HepG2 (cell line): ENCODE data around the gene DDX19B. TPM values are rescaled to one million over a fixed set of nuclear protein-coding genes. Genes with fewer than 3 reads are reported as not detected.

ENCODE experiments used
- BRD4 ChIP-seq: sonication (generic); formaldehyde crosslinking; IDR thresholded peaks from 2 replicates; pipeline ENCODE4 v1.4.0; 2020; ENCODE audit warnings: missing genetic modification reagents
- GABPA ChIP-seq, 2 experiments: IDR thresholded peaks; 2 replicates each; pipeline ENCODE4 v1.6.1; 2011 to 2016; ENCODE audit warnings: low read depth in 2 of 2, low read length in 1 of 2, missing biosample characterization in 1 of 2, missing genetic modification characterization in 1 of 2
- HOXD1 ChIP-seq: sonication (generic); formaldehyde crosslinking; IDR thresholded peaks from 2 replicates; pipeline ENCODE4 v1.5.0; 2020; ENCODE audit warnings: missing genetic modification reagents
- KDM5A ChIP-seq: fragments of 200-600 bp; sonication (generic); IDR thresholded peaks from 2 replicates; pipeline ENCODE4 v1.7.0; 2018; ENCODE audit warnings: antibody characterized with exemption, mild to moderate bottlenecking, low read length, borderline replicate concordance
- MATR3 ChIP-seq: sonication (generic); formaldehyde crosslinking; IDR thresholded peaks from 2 replicates; pipeline ENCODE4 v1.4.0; 2020; ENCODE audit warnings: missing genetic modification reagents
- MEIS2 ChIP-seq: sonication (generic); formaldehyde crosslinking; IDR thresholded peaks from 2 replicates; pipeline ENCODE4 v1.9.0; 2021; ENCODE audit warnings: mild to moderate bottlenecking, missing genetic modification reagents
- NFIC ChIP-seq: IDR thresholded peaks from 2 replicates; pipeline ENCODE4 v1.6.1; 2012; ENCODE audit warnings: mild to moderate bottlenecking, low read length, inconsistent platforms
- NONO ChIP-seq, 2 experiments: fragments of 450-650 bp in 1 of 2; sonication (generic) in 1 of 2; formaldehyde crosslinking in 1 of 2; IDR thresholded peaks in 1 of 2; conservative IDR thresholded peaks in 1 of 2; 2 replicates each; pipeline versions ENCODE4 v1.6.1 to v1.8.0; 2017 to 2022; ENCODE audit warnings: mild to moderate bottlenecking in 1 of 2, missing genetic modification reagents in 1 of 2, moderate library complexity in 1 of 2
- NR2F6 ChIP-seq, 2 experiments: IDR thresholded peaks; 2 replicates each; pipeline ENCODE4 v1.6.1; 2016; ENCODE audit warnings: antibody characterized with exemption in 1 of 2, mild to moderate bottlenecking in 1 of 2
- NR3C1 ChIP-seq: sonication (generic); formaldehyde crosslinking; IDR thresholded peaks from 2 replicates; pipeline ENCODE4 v1.4.0; 2020; ENCODE audit warnings: missing genetic modification reagents
- RNF2 ChIP-seq: fragments of 450-650 bp; conservative IDR thresholded peaks from 2 replicates; pipeline ENCODE4 v1.6.1; 2016; ENCODE audit warnings: low read depth
- SIX4 ChIP-seq: sonication (generic); formaldehyde crosslinking; IDR thresholded peaks from 2 replicates; pipeline ENCODE4 v1.4.0; 2020; ENCODE audit warnings: missing genetic modification reagents
- SNRNP70 ChIP-seq: fragments of 200-400 bp; formaldehyde crosslinking; IDR thresholded peaks from 2 replicates; pipeline ENCODE4 v1.6.1; 2017; ENCODE audit warnings: mild to moderate bottlenecking, low read depth, low read length, moderate library complexity
- THAP9 ChIP-seq: sonication (generic); formaldehyde crosslinking; IDR thresholded peaks from 2 replicates; pipeline ENCODE4; 2020; ENCODE audit warnings: missing genetic modification reagents, mild to moderate bottlenecking, borderline replicate concordance
- U2AF1 ChIP-seq: fragments of 200-400 bp; formaldehyde crosslinking; optimal IDR thresholded peaks from 2 replicates; pipeline ENCODE3; 2017; ENCODE audit warnings: mild to moderate bottlenecking, low read depth, low read length
- ZFAT ChIP-seq: sonication (generic); formaldehyde crosslinking; conservative IDR thresholded peaks from 2 replicates; pipeline ENCODE4 v1.8.1; 2023; ENCODE audit warnings: missing genetic modification reagents, inconsistent platforms
- ZNF510 ChIP-seq: sonication (generic); formaldehyde crosslinking; IDR thresholded peaks from 2 replicates; pipeline ENCODE4 v1.4.0; 2020; ENCODE audit warnings: low read depth, mild to moderate bottlenecking, missing genetic modification reagents
- ZNF749 ChIP-seq: sonication (generic); formaldehyde crosslinking; IDR thresholded peaks from 2 replicates; pipeline ENCODE4 v1.8.0; 2022; ENCODE audit warnings: mild to moderate bottlenecking, missing genetic modification reagents, moderate library complexity, borderline replicate concordance
- polyA plus RNA-seq, 8 experiments: library from polyadenylated mRNA; depleted of rRNA in 3 of 8; stranded (reverse) in 7 of 8; unstranded in 1 of 8; fragments of >200 nt; fragmentation: Illumina TruSeq in 4 of 8; extraction: Trizol in 4 of 8; gene quantifications; 2 replicates each; pipeline versions ENCODE4 v1.2.1 to v1.2.3, GENCODE V29; 2011 to 2016; ENCODE audit warnings: low read depth in 4 of 8, missing spikeins in 1 of 8, mixed read lengths in 1 of 8; ENCODE audit not compliant: insufficient read depth in 1 of 8
- total RNA-seq, 5 experiments: library from RNA; depleted of rRNA; stranded (reverse); fragments of >200 nt; fragmentation: Illumina TruSeq; extraction: Trizol; gene quantifications; 2 replicates each; pipeline ENCODE4 v1.2.3, GENCODE V29; 2016; ENCODE audit warnings: low read depth in 1 of 5
- TF ChIP-seq, protein P1 (sequence below): sonication (generic); formaldehyde crosslinking; IDR thresholded peaks from 2 replicates; pipeline ENCODE4 v1.4.0; 2020; ENCODE audit warnings: missing genetic modification reagents
- TF ChIP-seq, protein P2 (sequence below): sonication (generic); formaldehyde crosslinking; IDR thresholded peaks from 2 replicates; pipeline ENCODE4 v1.8.1; 2023; ENCODE audit warnings: missing genetic modification reagents, inconsistent platforms, borderline replicate concordance

The DDX19B gene
- total and polyA plus RNA-seq, 2 of the 13 experiments (the other 11 are each of a cell fraction or from before 2014, with no cell fraction given) = 36.2 to 40.0 TPM

- peak; percentile 30; the same call in 1 of the 2 replicates for TF ChIP-seq ZNF749 (CRISPR knock-in tag)
- TF ChIP-seq KDM5A = no peak
- TF ChIP-seq NR3C1 (CRISPR knock-in tag) = no peak
- TF ChIP-seq MATR3 (CRISPR knock-in tag) = no peak
- peak; percentile 76; the same call in 1 of the 2 replicates for TF ChIP-seq ZNF510 (CRISPR knock-in tag)
- TF ChIP-seq NFIC = no peak
- peak; percentile 84; the same call in 1 of the 2 replicates for TF ChIP-seq HOXD1 (CRISPR knock-in tag)
- TF ChIP-seq MEIS2 (CRISPR knock-in tag) = peak; percentile 91
- no peak for TF ChIP-seq SNRNP70
- TF ChIP-seq, protein P1, sequence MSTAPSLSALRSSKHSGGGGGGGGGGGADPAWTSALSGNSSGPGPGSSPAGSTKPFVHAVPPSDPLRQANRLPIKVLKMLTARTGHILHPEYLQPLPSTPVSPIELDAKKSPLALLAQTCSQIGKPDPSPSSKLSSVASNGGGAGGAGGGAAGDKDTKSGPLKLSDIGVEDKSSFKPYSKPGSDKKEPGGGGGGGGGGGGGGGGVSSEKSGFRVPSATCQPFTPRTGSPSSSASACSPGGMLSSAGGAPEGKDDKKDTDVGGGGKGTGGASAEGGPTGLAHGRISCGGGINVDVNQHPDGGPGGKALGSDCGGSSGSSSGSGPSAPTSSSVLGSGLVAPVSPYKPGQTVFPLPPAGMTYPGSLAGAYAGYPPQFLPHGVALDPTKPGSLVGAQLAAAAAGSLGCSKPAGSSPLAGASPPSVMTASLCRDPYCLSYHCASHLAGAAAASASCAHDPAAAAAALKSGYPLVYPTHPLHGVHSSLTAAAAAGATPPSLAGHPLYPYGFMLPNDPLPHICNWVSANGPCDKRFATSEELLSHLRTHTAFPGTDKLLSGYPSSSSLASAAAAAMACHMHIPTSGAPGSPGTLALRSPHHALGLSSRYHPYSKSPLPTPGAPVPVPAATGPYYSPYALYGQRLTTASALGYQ = peak; percentile 80; the same call in 1 of the 2 replicates
- no peak for TF ChIP-seq U2AF1
- TF ChIP-seq, protein P2, sequence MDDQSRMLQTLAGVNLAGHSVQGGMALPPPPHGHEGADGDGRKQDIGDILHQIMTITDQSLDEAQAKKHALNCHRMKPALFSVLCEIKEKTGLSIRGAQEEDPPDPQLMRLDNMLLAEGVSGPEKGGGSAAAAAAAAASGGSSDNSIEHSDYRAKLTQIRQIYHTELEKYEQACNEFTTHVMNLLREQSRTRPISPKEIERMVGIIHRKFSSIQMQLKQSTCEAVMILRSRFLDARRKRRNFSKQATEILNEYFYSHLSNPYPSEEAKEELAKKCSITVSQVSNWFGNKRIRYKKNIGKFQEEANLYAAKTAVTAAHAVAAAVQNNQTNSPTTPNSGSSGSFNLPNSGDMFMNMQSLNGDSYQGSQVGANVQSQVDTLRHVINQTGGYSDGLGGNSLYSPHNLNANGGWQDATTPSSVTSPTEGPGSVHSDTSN = no peak; the same call in 1 of the 2 replicates
- TF ChIP-seq RNF2 = peak; percentile 49; the same call in 1 of the 2 replicates
- no peak for TF ChIP-seq NR2F6 (IDR thresholded peaks at IDR 0.05)
- TF ChIP-seq NR2F6 (CRISPR knock-in tag; IDR thresholded peaks at IDR 0.05) = peak; percentile 68
- TF ChIP-seq SIX4 = no peak; the same call in 1 of the 2 replicates
- TF ChIP-seq BRD4 (CRISPR knock-in tag) = peak; percentile 95
- TF ChIP-seq GABPA (IDR thresholded peaks at IDR 0.05; ENCODE audit: low read depth, low read length) = no peak
- 0 out of 2 replicates have a peak, but pooled peaks have one; percentile 27 for TF ChIP-seq GABPA (CRISPR knock-in tag; IDR thresholded peaks at IDR 0.05; ENCODE audit: low read depth)
- TF ChIP-seq ZFAT (CRISPR knock-in tag) = no peak
- TF ChIP-seq THAP9 = peak; percentile 57; the same call in 1 of the 2 replicates
- TF ChIP-seq NONO (IDR thresholded peaks at IDR 0.05) = no peak
- TF ChIP-seq NONO (CRISPR knock-in tag; conservative IDR thresholded peaks at IDR 0.05) = peak; percentile 71
Measured at GRCh38 chr16:70289229-70290094, 9.5 kb upstream of the DDX19B start, which contains the start of gene AARS1 (continued).
